Naive thymus-derived CD4-positive, alpha-beta T cell (primary cell): ENCODE measurements around the gene CEP63. TPM values are rescaled to one million over a fixed set of nuclear protein-coding genes. Genes with fewer than 3 reads are reported as not detected.

Source experiments
- ATAC-seq: fragments of 150-1000 bp; cut with Tn5 transposase; 2 replicates; pipeline ENCODE4 v1.10.0; 2021; ENCODE audit warnings: mild to moderate bottlenecking, moderate library complexity
- CTCF ChIA-PET: fragments of 350-600 bp; sonication (Branson Sonifier 250); formaldehyde crosslinking; loops from one replicate; lab custom pipeline; 2021; ENCODE audit warnings: antibody characterized with exemption; lab: Charles Lee
- POLR2A ChIA-PET: fragments of 350-600 bp; sonication (Branson Sonifier 250); formaldehyde crosslinking; loops from one replicate; lab custom pipeline; 2021; ENCODE audit warnings: antibody characterized with exemption, inconsistent platforms; lab: Charles Lee
- DNase-seq, 9 donors: peaks; one replicate each; pipeline versions ENCODE4 v3.0.0 to v3.0.0-alpha.2; 2020 to 2022; ENCODE audit warnings: mixed read lengths in 1 of 9
- H3K27ac ChIP-seq: one replicate; pipeline ENCODE4 v1.7.0; 2013; ENCODE audit warnings: mild to moderate bottlenecking, low read depth, low read length, moderate library complexity
- H3K27me3 ChIP-seq, 2 donors: one replicate each; pipeline ENCODE4 v1.7.0; 2013; ENCODE audit warnings: low read length in 2 of 2, mild to moderate bottlenecking in 2 of 2, moderate library complexity in 2 of 2; ENCODE audit not compliant: control insufficient read depth in 2 of 2, insufficient read depth in 2 of 2
- H3K36me3 ChIP-seq, 3 experiments: 1 replicate in 2 of 3; 2 replicates in 1 of 3; pipeline ENCODE4 v1.7.0; 2013; ENCODE audit warnings: low read length in 3 of 3, mild to moderate bottlenecking in 3 of 3, moderate library complexity in 1 of 3; ENCODE audit not compliant: insufficient read depth in 3 of 3, control insufficient read depth in 2 of 3
- H3K4me1 ChIP-seq, 2 donors: one replicate each; pipeline ENCODE4 v1.7.0; 2013; ENCODE audit warnings: low read length in 2 of 2, mild to moderate bottlenecking in 2 of 2, moderate library complexity in 1 of 2; ENCODE audit not compliant: control insufficient read depth in 2 of 2, insufficient read depth in 2 of 2
- H3K4me3 ChIP-seq: 2 replicates; pipeline ENCODE4 v1.7.0; 2013; ENCODE audit warnings: mild to moderate bottlenecking, low read length
- H3K9me3 ChIP-seq, 3 experiments: 1 replicate in 2 of 3; 2 replicates in 1 of 3; pipeline ENCODE4 v1.7.0; 2013; ENCODE audit warnings: low read length in 3 of 3; ENCODE audit not compliant: control insufficient read depth in 2 of 3
- H3K27ac Mint-ChIP-seq, 9 donors: one replicate each; pipeline ENCODE4 v1.8.0; 2020 to 2022; ENCODE audit warnings: mixed read lengths in 9 of 9, mild to moderate bottlenecking in 8 of 9, moderate library complexity in 5 of 9, inconsistent platforms in 2 of 9
- H3K27me3 Mint-ChIP-seq, 5 donors: one replicate each; pipeline ENCODE4 v1.8.0; 2021 to 2022; ENCODE audit warnings: mixed read lengths in 5 of 5, mild to moderate bottlenecking in 1 of 5
- H3K36me3 Mint-ChIP-seq, 5 donors: one replicate each; pipeline ENCODE4 v1.8.0; 2020 to 2022; ENCODE audit warnings: mixed read lengths in 5 of 5, mild to moderate bottlenecking in 3 of 5, inconsistent platforms in 1 of 5
- H3K4me1 Mint-ChIP-seq, 7 donors: one replicate each; pipeline ENCODE4 v1.8.0; 2020 to 2022; ENCODE audit warnings: mixed read lengths in 7 of 7, mild to moderate bottlenecking in 3 of 7, inconsistent platforms in 1 of 7
- H3K4me3 Mint-ChIP-seq, 10 donors: one replicate each; pipeline ENCODE4 v1.8.0; 2020 to 2022; ENCODE audit warnings: mild to moderate bottlenecking in 10 of 10, mixed read lengths in 10 of 10, moderate library complexity in 6 of 10, inconsistent platforms in 2 of 10
- H3K9me3 Mint-ChIP-seq, 11 donors: one replicate each; pipeline ENCODE4 v1.8.0; 2020 to 2022; ENCODE audit warnings: mixed read lengths in 11 of 11, mild to moderate bottlenecking in 4 of 11, inconsistent platforms in 1 of 11, moderate library complexity in 1 of 11
- intact Hi-C, 2 donors: fragments of 100-400 bp; cut with micrococcal nuclease; formaldehyde crosslinking; loops; one replicate each; pipeline ENCODE4 v1.15.1; 2023
- polyA plus RNA-seq, 2 donors: library from polyadenylated mRNA; unstranded; fragments of 300-500 nt; fragmentation: Illumina TruSeq; gene quantifications; one replicate each; pipeline ENCODE4 v1.2.3, GENCODE V29; 2021
- total RNA-seq, 6 experiments: library from RNA in 5 of 6; stranded (reverse) in 5 of 6; gene quantifications; 1 replicate in 5 of 6; 2 replicates in 1 of 6; pipeline ENCODE4 v1.2.3 and lab custom pipeline; 2021 to 2026

CEP63 gene
- total and polyA plus RNA-seq, 7 experiments from 2014 or later = 21.1 to 56.3 (median 26.4) TPM

- Mint-ChIP-seq H3K27ac (no peak overlapping the region), H3K4me1 (peaks cover 0 to 2% (median 0%) of the 10 kb centered on the region in 7 donors), H3K9me3 (no peaks in the 10 kb centered on the region), H3K36me3 (no peaks in the 10 kb centered on the region), H3K27me3 (peaks cover 0 to 18% (median 11%) of the 10 kb centered on the region in 5 donors), H3K4me3 (no peak overlapping the region)
- Histone ChIP-seq H3K4me3 (no peak overlapping the region), H3K27me3 (no peaks in the 10 kb centered on the region), H3K4me1 (no peaks in the 10 kb centered on the region), H3K36me3 (no peaks in the 10 kb centered on the region), H3K9me3 (no peaks in the 10 kb centered on the region), H3K27ac (no peak overlapping the region)
- CTCF ChIA-PET = interaction anchor here (1.0 kb wide), 1 partner anchor 9 kb away, joined by 4 read pairs; no protein-coding TSS in a partner anchor
- no peak for ATAC-seq
- intact Hi-C loops = no loop called here
- DNase-seq = no peak
- POLR2A ChIA-PET = no interaction called here
Measured at GRCh38 chr3:134464064-134464688, 21.7 kb upstream of the CEP63 start.

- intact Hi-C loops = no loop called here
- Histone ChIP-seq H3K36me3 (no peaks in the 10 kb centered on the region), H3K27me3 (no peaks in the 10 kb centered on the region), H3K4me3 (no peak overlapping the region), H3K4me1 (no peaks in the 10 kb centered on the region), H3K27ac (no peak overlapping the region), H3K9me3 (no peaks in the 10 kb centered on the region)
- H3K27ac Mint-ChIP-seq = no peak overlapping the region
- DNase-seq (no peak), ATAC-seq (no peak)
- no peaks in the 10 kb centered on the region for H3K36me3 Mint-ChIP-seq
- no peaks in the 10 kb centered on the region for H3K9me3 Mint-ChIP-seq
- H3K4me3 Mint-ChIP-seq = no peak overlapping the region
- peaks cover 0 to 18% (median 10%) of the 10 kb centered on the region in 5 donors for H3K27me3 Mint-ChIP-seq
- ChIA-PET POLR2A (no interaction called here), CTCF (interaction anchor here (1.0 kb wide), 1 partner anchor 9 kb away, joined by 4 read pairs; no protein-coding TSS in a partner anchor)
- H3K4me1 Mint-ChIP-seq = peaks cover 0 to 2% (median 0%) of the 10 kb centered on the region in 7 donors
Measured at GRCh38 chr3:134464689-134465365, 21.0 kb upstream of the CEP63 start.

- Histone ChIP-seq H3K36me3 (no peaks in the 10 kb centered on the region), H3K4me1 (no peaks in the 10 kb centered on the region), H3K27ac (no peak overlapping the region), H3K4me3 (no peak overlapping the region), H3K9me3 (no peaks in the 10 kb centered on the region), H3K27me3 (no peaks in the 10 kb centered on the region)
- Mint-ChIP-seq H3K27ac (no peak overlapping the region), H3K4me3 (no peak overlapping the region), H3K4me1 (peaks cover 0 to 2% (median 0%) of the 10 kb centered on the region in 7 donors), H3K27me3 (peaks cover 0 to 15% (median 10%) of the 10 kb centered on the region in 5 donors), H3K9me3 (no peaks in the 10 kb centered on the region), H3K36me3 (no peaks in the 10 kb centered on the region)
- DNase-seq = no peak
- ChIA-PET POLR2A (no interaction called here), CTCF (interaction anchor here (0.5 to 0.6 kb wide), 2 partner anchors 266 to 274 kb away, joined by 3 read pairs; no protein-coding TSS in a partner anchor)
- intact Hi-C loops = no loop called here
- no peak for ATAC-seq
Measured at GRCh38 chr3:134466331-134466730, 19.5 kb upstream of the CEP63 start.

GRCh38 chr3:134468519-134468918 is 17.3 kb upstream of the CEP63 start:
- Mint-ChIP-seq H3K27me3 (peaks cover 0 to 1% (median 0%) of the 10 kb centered on the region in 5 donors), H3K4me3 (no peak overlapping the region), H3K4me1 (peaks cover 0 to 2% (median 0%) of the 10 kb centered on the region in 7 donors), H3K27ac (no peak overlapping the region), H3K36me3 (peaks cover 0 to 4% (median 0%) of the 10 kb centered on the region in 5 donors), H3K9me3 (no peaks in the 10 kb centered on the region)
- Histone ChIP-seq H3K27ac (no peak overlapping the region), H3K4me1 (no peaks in the 10 kb centered on the region), H3K4me3 (no peak overlapping the region), H3K36me3 (peaks cover 0 to 6% (median 2%) of the 10 kb centered on the region in 3 experiments), H3K27me3 (no peaks in the 10 kb centered on the region), H3K9me3 (no peaks in the 10 kb centered on the region)
- intact Hi-C loops = no loop called here
- ChIA-PET CTCF (no interaction called here), POLR2A (no interaction called here)
- ATAC-seq (no peak), DNase-seq (no peak)

- Histone ChIP-seq H3K27ac (no peak overlapping the region), H3K9me3 (no peaks in the 10 kb centered on the region), H3K4me1 (no peaks in the 10 kb centered on the region), H3K36me3 (peaks cover 0 to 17% (median 2%) of the 10 kb centered on the region in 3 experiments), H3K4me3 (no peak overlapping the region), H3K27me3 (no peaks in the 10 kb centered on the region)
- intact Hi-C loops = loop anchor here in 1 of 2 donors (10.0 kb wide), 1 partner anchor 97 kb away; the partner anchor contains the start of gene AMOTL2
- H3K9me3 Mint-ChIP-seq = no peaks in the 10 kb centered on the region
- H3K27ac Mint-ChIP-seq = no peak overlapping the region
- H3K27me3 Mint-ChIP-seq = no peaks in the 10 kb centered on the region
- DNase-seq (no peak), ATAC-seq (no peak)
- peaks cover 0 to 6% (median 3%) of the 10 kb centered on the region in 5 donors for H3K36me3 Mint-ChIP-seq
- POLR2A ChIA-PET = no interaction called here
- CTCF ChIA-PET = interaction anchor here (0.6 to 2.8 kb wide), 3 partner anchors 136 to 259 kb away, joined by 3 to 18 read pairs (median 5); no protein-coding TSS in a partner anchor
- peaks cover 0 to 4% (median 0%) of the 10 kb centered on the region in 7 donors for H3K4me1 Mint-ChIP-seq
- H3K4me3 Mint-ChIP-seq = no peak overlapping the region
Measured at GRCh38 chr3:134471521-134472193, 14.2 kb upstream of the CEP63 start.

GRCh38 chr3:134472831-134473230 is 13.0 kb upstream of the CEP63 start:
- Histone ChIP-seq H3K4me3 (no peak overlapping the region), H3K9me3 (no peaks in the 10 kb centered on the region), H3K27ac (no peak overlapping the region), H3K27me3 (no peaks in the 10 kb centered on the region), H3K4me1 (no peaks in the 10 kb centered on the region), H3K36me3 (peaks cover 2 to 28% (median 7%) of the 10 kb centered on the region in 3 experiments)
- H3K9me3 Mint-ChIP-seq = no peaks in the 10 kb centered on the region
- DNase-seq = no peak
- H3K4me3 Mint-ChIP-seq = no peak overlapping the region
- H3K27me3 Mint-ChIP-seq = no peaks in the 10 kb centered on the region
- intact Hi-C loops = loop anchor here in 1 of 2 donors (10.0 kb wide), 1 partner anchor 98 kb away; the partner anchor contains the start of gene AMOTL2
- H3K36me3 Mint-ChIP-seq = peaks cover 4 to 15% (median 5%) of the 10 kb centered on the region in 5 donors
- ChIA-PET CTCF (interaction anchor here (0.9 to 2.8 kb wide), 6 partner anchors 10 to 265 kb away, joined by 3 to 18 read pairs (median 5); no protein-coding TSS in a partner anchor), POLR2A (no interaction called here)
- H3K4me1 Mint-ChIP-seq = peaks cover 0 to 9% (median 0%) of the 10 kb centered on the region in 7 donors
- H3K27ac Mint-ChIP-seq = no peak overlapping the region
- ATAC-seq = no peak
